Kidney epithelial cell (primary cell): ENCODE data around the gene TINAG. TPM values are rescaled to one million over a fixed set of nuclear protein-coding genes. Genes with fewer than 3 reads are reported as not detected.

Source experiments
- DNase-seq: peaks from one replicate; pipeline ENCODE4 v3.0.0-alpha.2; 2010; ENCODE audit warnings: low read depth
- H3K27me3 ChIP-seq: 2 replicates; pipeline ENCODE4 v1.6.0; 2011; ENCODE audit warnings: low read length; ENCODE audit not compliant: control insufficient read depth, insufficient read depth
- H3K36me3 ChIP-seq: 2 replicates; pipeline ENCODE4 v1.5.1; 2011; ENCODE audit warnings: low read length; ENCODE audit not compliant: control insufficient read depth, insufficient read depth
- H3K4me3 ChIP-seq: 2 replicates; pipeline ENCODE4 v1.5.1; 2011; ENCODE audit warnings: low read depth, mild to moderate bottlenecking, control low read depth, low read length
- total RNA-seq: library from RNA; depleted of rRNA; stranded (reverse); fragments of >200 nt; gene quantifications from 2 replicates; pipeline ENCODE4 v1.2.3, GENCODE V29; 2015
- TF ChIP-seq, protein P1 (sequence below): IDR thresholded peaks from 2 replicates; pipeline ENCODE4 v1.5.1; 2011; ENCODE audit warnings: mild to moderate bottlenecking, moderate library complexity, low read length, control low read depth, inconsistent platforms; ENCODE audit not compliant: insufficient read depth, poor library complexity, severe bottlenecking

TINAG gene
- total RNA-seq, 1 donor from 2014 or later: 1.3 TPM

DNA sequence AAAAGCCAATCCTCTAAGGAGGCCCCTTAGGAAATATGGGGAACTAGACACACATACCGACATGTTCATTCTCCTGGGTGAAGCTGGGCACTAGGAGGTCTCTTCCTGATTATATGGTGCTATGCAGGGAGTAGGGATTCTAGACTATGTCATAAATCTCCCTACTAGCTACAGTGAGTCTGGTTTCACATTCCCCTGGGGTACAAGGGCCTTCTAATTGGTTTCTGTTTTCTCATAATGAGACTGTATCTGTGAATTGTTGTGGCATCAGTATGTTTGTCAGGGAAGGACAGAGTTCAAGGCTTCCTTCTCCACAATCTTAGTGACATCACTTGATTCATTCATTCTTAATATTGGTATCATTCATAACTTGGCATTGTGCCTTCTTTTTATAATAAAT, 103.5 kb downstream of the TINAG start:
- no peaks in the 10 kb centered on the region for H3K27me3 ChIP-seq
- TF ChIP-seq, protein P1, sequence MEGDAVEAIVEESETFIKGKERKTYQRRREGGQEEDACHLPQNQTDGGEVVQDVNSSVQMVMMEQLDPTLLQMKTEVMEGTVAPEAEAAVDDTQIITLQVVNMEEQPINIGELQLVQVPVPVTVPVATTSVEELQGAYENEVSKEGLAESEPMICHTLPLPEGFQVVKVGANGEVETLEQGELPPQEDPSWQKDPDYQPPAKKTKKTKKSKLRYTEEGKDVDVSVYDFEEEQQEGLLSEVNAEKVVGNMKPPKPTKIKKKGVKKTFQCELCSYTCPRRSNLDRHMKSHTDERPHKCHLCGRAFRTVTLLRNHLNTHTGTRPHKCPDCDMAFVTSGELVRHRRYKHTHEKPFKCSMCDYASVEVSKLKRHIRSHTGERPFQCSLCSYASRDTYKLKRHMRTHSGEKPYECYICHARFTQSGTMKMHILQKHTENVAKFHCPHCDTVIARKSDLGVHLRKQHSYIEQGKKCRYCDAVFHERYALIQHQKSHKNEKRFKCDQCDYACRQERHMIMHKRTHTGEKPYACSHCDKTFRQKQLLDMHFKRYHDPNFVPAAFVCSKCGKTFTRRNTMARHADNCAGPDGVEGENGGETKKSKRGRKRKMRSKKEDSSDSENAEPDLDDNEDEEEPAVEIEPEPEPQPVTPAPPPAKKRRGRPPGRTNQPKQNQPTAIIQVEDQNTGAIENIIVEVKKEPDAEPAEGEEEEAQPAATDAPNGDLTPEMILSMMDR: no peak
- DNase-seq: no peak

DNA sequence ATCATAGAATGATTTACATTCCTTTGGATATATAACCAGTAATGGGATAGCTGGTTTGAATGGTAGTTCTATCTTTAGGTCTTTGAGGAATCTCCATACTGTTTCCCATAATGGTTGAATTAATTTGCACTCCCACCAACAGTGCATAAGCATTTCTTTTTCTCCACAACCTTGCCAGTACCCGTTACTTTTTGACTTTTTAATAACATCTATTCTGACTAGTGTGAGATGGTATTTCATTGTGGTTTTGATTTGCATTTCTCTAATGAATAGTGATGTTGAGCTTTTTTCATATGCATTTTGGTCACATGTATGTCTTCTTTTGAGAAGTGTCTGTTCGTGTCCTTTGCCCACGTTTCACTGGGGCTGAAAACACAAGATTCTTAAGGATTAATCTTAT, 107.3 kb downstream of the TINAG start:
- TF ChIP-seq, protein P1: no peak
- DNase-seq: no peak
- H3K4me3 ChIP-seq: no peak overlapping the region
- H3K36me3 ChIP-seq: no peaks in the 10 kb centered on the region
- H3K27me3 ChIP-seq: no peaks in the 10 kb centered on the region

More for the DNA sequence above, 103.5 kb downstream of the TINAG start:
- no peaks in the 10 kb centered on the region for H3K36me3 ChIP-seq
- H3K4me3 ChIP-seq: no peak overlapping the region

DNA sequence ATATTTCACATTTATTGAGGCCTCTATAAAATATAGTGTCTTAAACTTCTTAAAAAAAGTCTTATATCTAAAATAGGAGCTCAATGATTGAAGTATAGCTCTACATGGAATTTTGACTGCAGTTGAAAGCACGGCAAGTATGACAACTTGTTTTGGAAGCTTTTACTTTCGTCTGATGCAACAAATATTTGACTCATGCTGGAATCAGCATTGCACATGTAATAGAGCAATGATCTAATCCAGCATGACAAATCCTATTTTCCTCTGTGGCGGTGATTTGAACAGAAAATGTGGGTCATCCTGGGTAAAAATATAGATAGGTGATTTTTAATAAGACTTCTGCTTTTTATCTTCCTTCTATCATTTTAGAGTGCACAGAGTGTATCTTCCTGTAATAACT, 111.6 kb downstream of the TINAG start:
- no peaks in the 10 kb centered on the region for H3K27me3 ChIP-seq
- H3K36me3 ChIP-seq: no peaks in the 10 kb centered on the region
- peak; percentile 79 for DNase-seq
- TF ChIP-seq, protein P1: no peak
- no peak overlapping the region for H3K4me3 ChIP-seq

DNA sequence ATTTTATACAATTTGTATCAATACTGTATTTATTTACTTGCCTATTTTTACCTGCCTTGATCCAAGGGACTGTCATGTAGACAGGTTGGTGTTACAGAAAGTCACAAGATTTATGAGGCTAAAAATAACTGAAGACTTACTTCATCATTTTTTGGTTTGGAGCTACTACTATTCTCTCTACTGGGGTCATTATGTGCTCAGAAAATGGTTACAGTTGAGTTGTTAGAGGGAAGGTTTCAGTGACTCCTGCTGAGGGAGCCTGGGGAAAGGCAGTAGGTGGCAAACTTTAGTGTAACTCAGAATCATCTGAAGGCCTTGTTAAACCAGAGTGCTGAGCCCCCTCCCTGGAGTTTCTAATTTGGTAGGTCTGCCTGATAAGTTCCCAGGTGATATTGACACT, 118.8 kb downstream of the TINAG start:
- Histone ChIP-seq H3K36me3 (no peaks in the 10 kb centered on the region), H3K27me3 (no peaks in the 10 kb centered on the region), H3K4me3 (no peak overlapping the region)
- TF ChIP-seq, protein P1: no peak
- DNase-seq: no peak

DNA sequence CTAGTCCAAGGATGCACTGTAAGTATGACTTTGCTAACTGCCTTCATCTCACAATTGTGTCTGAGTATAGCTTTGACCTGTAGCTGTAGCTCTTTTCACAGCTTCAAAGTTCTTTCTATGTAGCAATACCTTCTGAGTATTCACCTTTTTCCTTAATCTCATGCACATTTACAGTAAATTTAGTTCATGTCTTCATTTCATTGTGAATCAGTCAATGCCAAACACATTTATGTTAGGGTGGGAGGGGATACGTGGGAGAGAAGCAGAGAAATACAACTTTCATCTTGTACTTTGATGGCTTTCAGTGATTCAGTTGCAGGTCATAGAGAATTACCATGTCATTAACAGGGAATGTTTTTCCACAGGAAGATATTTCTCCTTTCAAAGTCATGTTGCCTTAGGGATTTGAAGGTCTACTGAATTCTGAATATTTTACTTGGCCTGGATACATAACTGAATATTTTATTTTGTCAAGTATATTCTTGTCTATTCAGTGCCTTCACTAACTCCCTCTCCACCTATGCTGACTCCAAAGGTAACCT, 119.2 kb downstream of the TINAG start:
- Histone ChIP-seq H3K27me3 (no peaks in the 10 kb centered on the region), H3K4me3 (no peak overlapping the region), H3K36me3 (no peaks in the 10 kb centered on the region)
- TF ChIP-seq, protein P1: no peak
- no peak for DNase-seq

DNA sequence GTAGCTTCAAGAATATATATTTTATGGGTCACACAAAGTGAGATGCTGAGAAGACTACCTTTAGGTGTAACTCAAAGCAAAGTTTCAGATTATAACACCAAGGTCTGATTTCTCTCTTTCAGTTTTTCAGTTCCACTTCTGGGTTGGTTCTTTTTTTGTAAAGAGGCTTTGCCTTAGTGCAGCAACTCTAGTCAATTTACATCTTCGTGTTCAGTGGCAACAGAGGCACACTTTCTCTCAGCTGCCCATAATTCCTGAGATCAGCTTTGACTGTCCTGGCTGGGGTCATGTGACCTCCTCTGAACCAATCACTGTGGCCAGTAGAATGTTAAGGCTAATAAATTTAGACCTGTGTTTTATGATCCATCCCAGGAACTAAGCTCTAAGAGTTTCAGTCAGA, 120.2 kb downstream of the TINAG start:
- no peak overlapping the region for H3K4me3 ChIP-seq
- TF ChIP-seq, protein P1: no peak
- H3K27me3 ChIP-seq: no peaks in the 10 kb centered on the region
- H3K36me3 ChIP-seq: no peaks in the 10 kb centered on the region
- DNase-seq: no peak
